GM12891 (cell line): Measurements from ENCODE around the gene PEPD.

ENCODE experiments used
- POLR2A ChIP-seq: IDR thresholded peaks from 2 replicates; pipeline ENCODE4 v1.6.1; 2011; ENCODE audit warnings: low read depth, low read length, control low read depth
- POLR2AphosphoS5 ChIP-seq: IDR thresholded peaks from 2 replicates; pipeline ENCODE4 v1.6.1; 2011; ENCODE audit warnings: low read depth, low read length, control low read depth
- POU2F2 ChIP-seq: IDR thresholded peaks from 2 replicates; pipeline ENCODE4 v1.6.1; 2011; ENCODE audit warnings: low read depth, mild to moderate bottlenecking, control low read depth, low read length, moderate library complexity
- SPI1 ChIP-seq: IDR thresholded peaks from 2 replicates; pipeline ENCODE4 v1.6.1; 2011; ENCODE audit warnings: low read depth, low read length, control low read depth
- TAF1 ChIP-seq: IDR thresholded peaks from 2 replicates; pipeline ENCODE4 v1.6.1; 2011; ENCODE audit warnings: low read depth, low read length, control low read depth

DNA sequence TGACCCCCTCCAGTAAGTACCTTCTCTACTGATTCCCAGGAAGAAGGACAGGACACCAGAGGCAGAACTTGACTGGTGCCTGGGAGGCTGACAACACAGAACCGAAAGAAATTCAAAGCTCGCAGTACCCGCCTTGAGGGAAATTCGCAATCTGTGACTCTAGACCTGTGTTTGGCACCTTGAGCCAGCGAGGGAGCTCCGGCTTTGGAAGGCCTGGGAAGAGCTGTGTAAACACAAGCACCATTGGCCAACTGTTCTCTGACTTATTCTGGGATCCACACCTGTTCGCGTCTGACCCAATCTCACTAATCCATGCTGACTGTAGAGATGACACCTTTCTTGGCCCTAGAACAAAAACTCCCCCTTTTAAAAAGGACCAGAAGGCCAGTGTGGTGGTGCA is 97.4 kb downstream of the PEPD start:
- TF ChIP-seq POLR2A (no peak), POLR2AphosphoS5 (no peak), SPI1 (no peak), TAF1 (no peak), POU2F2 (no peak)
